NCI-H146 treated with DMSO at 0.1 percent for 48 hours (cell line): ENCODE results near the gene EGFL7.

ENCODE experiments used
- DNase-seq: peaks from one replicate; lab custom pipeline; 2025; ENCODE audit not compliant: unreplicated experiment; lab: John Stamatoyannopoulos, UW

Gene EGFL7

GRCh38 chr9:136658849-136659535 lies 3.7 kb upstream of the EGFL7 start:
- DNase-seq: no peak

GRCh38 chr9:136659861-136660784 lies 2.6 kb upstream of the EGFL7 start:
- no peak for DNase-seq

DNA sequence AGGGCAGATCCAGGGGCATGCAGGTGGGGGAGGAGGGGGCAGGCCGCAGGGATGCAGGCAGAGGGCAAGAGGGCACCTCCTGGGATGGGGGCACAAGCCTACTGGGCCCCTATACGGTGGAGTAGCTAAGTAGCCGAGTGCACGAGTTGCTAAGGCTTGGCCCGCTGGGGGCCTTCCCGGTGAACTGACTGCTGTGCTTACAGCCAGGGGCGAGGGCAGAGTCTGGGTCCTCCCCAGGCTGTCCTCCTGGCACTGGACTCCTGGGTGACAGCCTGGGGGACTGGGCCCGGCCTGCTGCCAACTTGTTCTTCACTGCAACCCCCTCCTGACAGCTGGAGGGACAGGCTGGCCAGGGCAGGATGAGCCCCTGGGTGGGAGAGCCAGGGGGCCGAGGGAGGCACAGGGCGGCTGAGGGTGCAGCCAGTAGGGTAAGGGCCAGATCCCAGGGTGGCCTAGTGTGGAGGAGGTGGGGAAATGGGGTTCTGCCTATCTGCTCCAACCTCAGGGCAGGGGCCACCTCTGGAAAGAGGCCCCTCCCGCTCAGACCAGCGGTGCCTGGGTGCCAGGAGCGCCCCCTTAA lies 1.7 kb upstream of the EGFL7 start:
- DNase-seq: no peak

DNA sequence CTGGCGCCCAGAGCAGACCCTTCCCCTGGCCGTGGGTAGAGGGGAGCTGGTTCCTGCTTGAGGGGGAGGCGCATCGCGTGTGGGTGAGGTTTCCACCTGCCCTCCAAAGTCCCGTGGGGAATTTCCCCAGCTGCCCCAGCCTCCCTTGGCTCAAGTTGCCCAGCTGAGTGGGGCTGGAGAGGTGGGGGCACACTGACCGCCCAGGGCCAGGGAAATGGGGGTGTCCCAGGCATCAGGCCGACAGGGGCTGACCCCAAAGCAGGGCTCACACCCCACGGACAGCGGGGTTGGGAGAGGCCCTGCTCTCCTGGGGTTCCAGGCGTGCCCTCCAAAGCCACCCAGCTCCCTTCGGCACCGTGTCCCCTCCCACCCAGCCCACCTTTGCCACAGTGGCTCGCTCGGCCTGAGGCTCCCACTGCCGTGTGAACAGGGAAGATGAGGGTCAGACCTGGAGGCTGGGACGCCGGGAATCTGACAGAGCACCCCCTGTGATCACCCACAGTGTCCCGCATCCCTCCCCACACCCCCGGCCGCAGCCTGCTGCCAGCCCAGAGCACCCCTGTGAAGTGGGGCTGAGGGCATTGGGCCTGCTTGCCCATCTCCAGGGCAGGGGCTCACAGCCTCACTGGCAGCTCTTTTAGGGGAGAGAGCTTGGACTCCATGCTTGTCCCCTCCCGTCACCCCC lies 933 bp upstream of the EGFL7 start:
- DNase-seq: no peak

DNA sequence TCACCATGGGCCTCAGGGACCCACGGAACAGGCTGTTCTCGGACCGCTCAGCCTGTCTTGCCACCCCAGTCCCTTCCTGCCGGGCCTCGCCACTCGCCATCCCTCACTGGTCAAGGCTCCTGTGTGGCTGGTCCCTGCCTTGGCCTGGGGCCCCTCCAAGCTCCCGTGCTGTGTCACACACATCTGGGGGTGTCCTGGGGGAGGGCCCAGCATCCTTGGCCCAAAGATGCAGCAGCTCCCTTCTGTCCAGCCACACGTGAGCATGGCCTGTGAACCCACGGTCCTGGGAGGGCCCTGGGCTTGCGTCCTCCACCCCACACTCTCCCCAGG lies 425 bp upstream of the EGFL7 start:
- no peak for DNase-seq

- no peak for DNase-seq
Measured at GRCh38 chr9:136664000-136664915, 1.5 kb downstream of the EGFL7 start.

DNA sequence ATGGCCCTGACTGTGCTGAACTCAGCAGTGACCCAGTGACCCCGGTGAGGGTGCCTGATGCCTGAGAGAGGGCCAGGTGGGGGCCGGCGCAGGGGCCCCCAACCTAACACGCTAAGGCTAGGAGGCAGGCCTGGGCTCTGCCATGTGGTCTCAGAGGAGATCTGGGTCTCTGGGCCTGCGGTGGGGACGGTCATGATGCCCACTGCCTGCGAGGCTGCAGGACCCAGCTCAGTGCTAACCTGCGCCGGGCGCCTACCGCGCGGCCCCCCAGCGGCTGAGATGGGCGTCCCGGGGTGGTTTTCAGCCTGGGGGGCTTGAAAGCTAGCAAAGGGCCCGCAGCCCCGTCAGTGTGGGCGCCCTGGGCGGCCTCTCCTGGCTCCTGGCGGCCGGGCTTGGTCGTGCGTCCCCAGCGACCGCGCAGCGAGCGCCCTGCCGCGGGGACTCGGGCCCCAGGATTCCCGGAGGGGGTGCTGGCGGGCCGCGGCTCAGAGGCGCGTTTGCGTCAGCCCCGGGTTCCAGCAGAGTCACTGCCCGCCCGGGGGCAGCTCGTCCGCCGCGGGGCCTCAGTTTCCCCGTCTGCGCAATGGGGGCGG lies 2.5 kb downstream of the EGFL7 start:
- no peak for DNase-seq

- no peak for DNase-seq
Measured at GRCh38 chr9:136665704-136666371, 3.1 kb downstream of the EGFL7 start.

- DNase-seq: no peak
Measured at GRCh38 chr9:136666372-136667213, 3.9 kb downstream of the EGFL7 start.

DNA sequence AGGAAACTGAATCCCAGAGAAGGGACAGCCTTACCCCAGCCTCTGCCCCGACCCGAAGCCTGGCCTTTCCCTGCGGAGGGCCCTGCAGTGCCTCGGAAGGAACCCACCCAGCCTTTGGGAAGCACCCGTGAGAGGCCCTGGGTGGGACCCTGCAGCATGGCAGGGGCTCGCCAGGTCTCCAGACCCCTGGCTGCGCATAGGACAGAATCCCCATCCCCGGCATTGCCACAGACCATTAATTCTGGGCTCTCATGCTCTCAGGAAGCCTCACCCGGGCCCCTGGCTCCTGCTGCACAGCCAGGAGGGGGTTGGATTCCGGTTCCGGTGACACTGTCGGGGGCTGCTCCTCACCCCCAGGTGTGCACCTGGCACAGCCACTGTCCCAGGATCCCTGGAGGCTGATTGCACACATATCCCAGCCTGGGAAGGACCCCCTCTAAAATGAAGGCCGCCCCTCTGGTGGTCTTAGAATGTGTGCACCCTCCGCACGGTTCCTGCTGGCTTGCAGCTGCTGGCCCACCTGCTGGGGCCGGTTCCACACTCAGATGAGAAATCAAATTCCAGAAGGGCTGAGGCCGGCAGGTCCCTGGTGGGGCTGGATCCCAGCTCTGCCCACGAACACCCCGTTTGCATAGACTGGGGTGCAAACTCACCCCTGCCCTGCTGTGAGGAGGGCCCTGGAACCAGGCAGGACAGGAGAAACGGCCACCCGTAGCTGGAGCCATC lies 4.7 kb downstream of the EGFL7 start:
- DNase-seq: no peak

- DNase-seq: no peak
Measured at GRCh38 chr9:136667940-136668760, 5.4 kb downstream of the EGFL7 start.

GRCh38 chr9:136668983-136669790 lies 6.5 kb downstream of the EGFL7 start:
- no peak for DNase-seq

- DNase-seq: no peak
Measured at GRCh38 chr9:136669791-136670464, 7.2 kb downstream of the EGFL7 start.

DNA sequence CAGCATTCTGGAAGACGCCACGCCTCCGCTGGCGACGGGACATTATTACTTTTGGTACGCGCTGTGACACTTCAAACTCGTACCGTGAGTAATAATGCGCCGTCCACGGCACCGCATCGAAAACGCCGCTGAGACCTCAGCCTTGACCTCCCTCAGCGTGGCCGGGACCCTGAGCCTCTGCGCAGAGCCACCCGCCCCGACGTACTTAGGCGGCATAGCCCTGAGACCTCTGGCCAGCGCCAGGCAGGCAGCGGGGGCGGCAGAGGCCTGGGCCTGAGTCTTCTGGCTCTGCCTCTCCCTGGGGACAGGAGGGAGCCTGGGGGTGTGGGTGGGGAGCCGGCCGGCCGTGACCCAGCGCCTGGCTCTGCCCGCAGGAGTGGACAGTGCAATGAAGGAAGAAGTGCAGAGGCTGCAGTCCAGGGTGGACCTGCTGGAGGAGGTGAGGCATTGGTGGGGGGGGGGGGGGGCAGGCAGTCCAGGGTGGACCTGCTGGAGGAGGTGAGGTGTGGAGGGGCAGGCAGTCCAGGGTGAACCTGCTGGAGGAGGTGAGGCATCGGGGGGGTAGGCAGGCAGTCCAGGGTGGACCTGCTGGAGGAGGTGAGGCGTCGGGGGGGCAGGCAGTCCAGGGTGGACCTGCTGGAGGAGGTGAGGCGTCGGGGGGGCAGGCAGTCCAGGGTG lies 8.0 kb downstream of the EGFL7 start:
- DNase-seq: no peak

GRCh38 chr9:136671254-136671614 lies 8.5 kb downstream of the EGFL7 start:
- no peak for DNase-seq
